ENCODE results near the gene IGF2.

- TF ChIP-seq CTCF (IDR thresholded peaks at IDR 0.05; ENCODE audit: insufficient read depth, low read depth, low read length): no peak
- TF ChIP-seq EZH2 (IDR thresholded peaks at IDR 0.05; ENCODE audit: insufficient read depth, low read length): no peak
Observed at GRCh38 chr11:2165571-2165970, 26.4 kb upstream of the IGF2 start.

Data from astrocyte (in vitro differentiated cells and primary cell).